Measurements from ENCODE around the gene TANGO6. TPM values are rescaled to one million over a fixed set of nuclear protein-coding genes. Genes with fewer than 3 reads are reported as not detected.

TANGO6 gene
- total and polyA plus RNA-seq, 8 donors = 2.6 to 9.3 (median 6.3) TPM

DNA sequence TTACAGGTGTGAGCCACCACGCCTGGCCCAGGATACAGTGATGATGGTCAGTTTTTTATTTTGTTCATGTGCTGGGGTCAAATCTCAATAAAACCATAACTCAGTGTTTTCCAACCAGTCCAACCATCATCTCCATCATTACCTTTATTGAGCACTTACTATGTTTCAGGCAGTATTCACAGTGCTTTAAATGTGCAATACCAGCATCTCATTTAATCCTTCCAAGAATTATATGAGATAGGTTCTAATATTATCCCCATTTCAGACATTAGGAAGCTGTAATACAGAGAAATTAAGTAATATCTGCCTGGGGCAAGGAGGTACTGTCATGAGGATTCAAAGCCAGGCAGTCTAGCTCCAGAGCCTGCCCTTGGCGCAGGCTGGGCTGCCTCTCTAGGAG, 36.9 kb upstream of the TANGO6 start:
- no peaks in the 10 kb centered on the region for H3K9me3 ChIP-seq
- WGBS, 2 donors = 92 to 96% methylated on average over 2 of the region's 2 CpGs
- no peak for TF ChIP-seq CTCF (IDR thresholded peaks at IDR 0.05)
- H3K4me1 ChIP-seq = peaks cover 0 to 4% (median 0%) of the 10 kb centered on the region in 3 donors
- ATAC-seq (no peak), FAIRE-seq (no peak), DNase-seq (no peak)
- intact Hi-C loops (cut with DNase I) = loop anchor here in 1 of 3 donors (10.0 kb wide), 1 partner anchor 102 kb away; no protein-coding TSS in a partner anchor
- H3K27ac ChIP-seq = no peak overlapping the region
- H3K27me3 ChIP-seq = no peaks in the 10 kb centered on the region
- no peak overlapping the region for H3K4me3 ChIP-seq
- peaks cover 6 to 48% (median 28%) of the 10 kb centered on the region in 3 donors for H3K36me3 ChIP-seq

- ATAC-seq (no peak), DNase-seq (no peak), FAIRE-seq (no peak)
- Histone ChIP-seq H3K36me3 (peaks cover 9 to 48% (median 34%) of the 10 kb centered on the region in 3 donors), H3K27ac (no peak overlapping the region), H3K4me3 (no peak overlapping the region), H3K4me1 (peaks cover 0 to 1% (median 0%) of the 10 kb centered on the region in 3 donors), H3K27me3 (no peaks in the 10 kb centered on the region), H3K9me3 (no peaks in the 10 kb centered on the region)
- 31 to 36% methylated on average over 1 of the region's 1 CpG for WGBS, 2 donors
- intact Hi-C loops (cut with DNase I) = loop anchor here in 1 of 3 donors (10.0 kb wide), 1 partner anchor 102 kb away; no protein-coding TSS in a partner anchor
- TF ChIP-seq CTCF (IDR thresholded peaks at IDR 0.05) = no peak
These were observed 36.4 kb upstream of the TANGO6 start for GRCh38 chr16:68806981-68807380.

DNA sequence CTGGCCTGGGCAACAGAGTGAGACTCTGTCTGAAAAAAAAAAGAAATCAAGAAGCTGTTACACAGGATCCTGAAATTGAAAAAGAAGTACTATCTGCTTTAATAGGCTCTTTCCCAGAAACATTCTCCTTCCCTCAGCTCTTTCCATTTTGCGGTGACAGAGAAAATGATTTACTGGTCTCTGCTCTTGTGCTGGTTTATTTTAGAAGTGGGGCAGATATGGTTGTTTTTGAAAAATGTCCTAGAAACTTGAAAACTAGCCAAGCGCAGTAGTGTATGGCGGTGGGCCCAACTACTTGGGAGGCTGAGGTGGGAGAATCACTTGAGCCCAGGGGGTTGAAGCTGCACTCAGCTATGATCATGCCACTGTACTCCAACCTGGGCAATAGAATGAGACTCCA, 28.8 kb upstream of the TANGO6 start:
- no peak for TF ChIP-seq CTCF (IDR thresholded peaks at IDR 0.05)
- intact Hi-C loops (cut with DNase I) = no loop called here
- ATAC-seq (no peak), FAIRE-seq (no peak), DNase-seq (no peak)
- H3K36me3 ChIP-seq = peaks cover 6 to 82% (median 65%) of the 10 kb centered on the region in 3 donors
- no peak overlapping the region for H3K4me3 ChIP-seq
- WGBS, 2 donors = 89 to 99% methylated on average over 3 of the region's 3 CpGs
- H3K27ac ChIP-seq = no peak overlapping the region
- H3K4me1 ChIP-seq = no peaks in the 10 kb centered on the region
- H3K27me3 ChIP-seq = no peaks in the 10 kb centered on the region
- no peaks in the 10 kb centered on the region for H3K9me3 ChIP-seq

- TF ChIP-seq CTCF (IDR thresholded peaks at IDR 0.05) = no peak
- 91 to 92% methylated on average over 8 of the region's 8 CpGs for WGBS, 2 donors
- peaks cover 4 to 69% (median 31%) of the 10 kb centered on the region in 3 donors for H3K36me3 ChIP-seq
- H3K27me3 ChIP-seq = no peaks in the 10 kb centered on the region
- no peaks in the 10 kb centered on the region for H3K9me3 ChIP-seq
- H3K4me3 ChIP-seq = no peak overlapping the region
- intact Hi-C loops (cut with DNase I) = no loop called here
- H3K27ac ChIP-seq = no peak overlapping the region
- H3K4me1 ChIP-seq = no peaks in the 10 kb centered on the region
- DNase-seq (no peak), FAIRE-seq (no peak), ATAC-seq (no peak)
These were observed 19.8 kb upstream of the TANGO6 start for GRCh38 chr16:68823401-68824135.

DNA sequence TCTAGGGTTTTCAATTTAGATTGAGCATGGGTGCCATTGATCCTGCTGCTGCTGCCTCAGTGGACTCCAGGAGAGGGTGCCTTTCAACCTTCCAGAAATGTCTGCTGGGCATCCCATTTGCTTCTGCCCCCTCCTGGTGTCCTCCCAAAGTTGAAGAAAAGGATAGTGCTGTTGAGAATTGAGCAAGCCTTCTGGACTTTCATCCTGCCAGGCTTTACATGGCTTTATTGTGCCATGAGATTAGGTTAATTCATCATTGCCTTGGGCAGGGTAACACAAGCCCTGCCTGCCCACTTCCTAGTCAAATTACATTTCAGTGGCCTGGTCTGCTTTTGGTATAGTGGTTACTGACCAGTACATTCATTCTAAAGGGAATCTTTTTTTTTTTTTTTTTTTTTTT, 17.9 kb upstream of the TANGO6 start:
- DNase-seq (no peak), ATAC-seq (peak in 1 of 4 donors; percentile 13), FAIRE-seq (no peak)
- no peak overlapping the region for H3K4me3 ChIP-seq
- TF ChIP-seq CTCF (IDR thresholded peaks at IDR 0.05) = no peak
- intact Hi-C loops (cut with DNase I) = no loop called here
- no peaks in the 10 kb centered on the region for H3K27me3 ChIP-seq
- no peak overlapping the region for H3K27ac ChIP-seq
- H3K36me3 ChIP-seq = peaks cover 4 to 79% (median 26%) of the 10 kb centered on the region in 3 donors
- H3K4me1 ChIP-seq = no peaks in the 10 kb centered on the region
- H3K9me3 ChIP-seq = no peaks in the 10 kb centered on the region

Measured in pancreas (tissue), 10 donors.